HEK293 (cell line): ENCODE results near the gene HOXC5.
A peak's percentile ranks its signal among the peaks of the same experiment; 100 is the strongest.

Experiments
- GLI4 ChIP-seq: fragments of 450-650 bp; formaldehyde crosslinking; IDR thresholded peaks from 2 replicates; pipeline ENCODE4 v1.5.1; 2016; ENCODE audit warnings: missing biosample characterization, missing genetic modification characterization
- GLIS1 ChIP-seq: fragments of 450-650 bp; formaldehyde crosslinking; IDR thresholded peaks from 2 replicates; pipeline ENCODE4 v1.5.1; 2016; ENCODE audit warnings: missing biosample characterization, missing genetic modification characterization
- GLIS2 ChIP-seq: fragments of 450-650 bp; formaldehyde crosslinking; IDR thresholded peaks from 2 replicates; pipeline ENCODE4 v1.5.1; 2016; ENCODE audit warnings: missing biosample characterization, missing genetic modification characterization
- HOXA7 ChIP-seq: sonication (generic); formaldehyde crosslinking; IDR thresholded peaks from 2 replicates; pipeline ENCODE4 v1.8.1; 2022; ENCODE audit warnings: missing genetic modification reagents, borderline replicate concordance
- KLF16 ChIP-seq: fragments of 450-650 bp; formaldehyde crosslinking; IDR thresholded peaks from 2 replicates; pipeline ENCODE4 v1.5.1; 2017; ENCODE audit warnings: missing biosample characterization, missing genetic modification characterization
- KLF8 ChIP-seq: fragments of 450-650 bp; formaldehyde crosslinking; IDR thresholded peaks from 2 replicates; pipeline ENCODE4 v1.5.1; 2016; ENCODE audit warnings: missing biosample characterization, missing genetic modification characterization
- KLF9 ChIP-seq: fragments of 450-650 bp; formaldehyde crosslinking; IDR thresholded peaks from 2 replicates; pipeline ENCODE4 v1.5.1; 2016; ENCODE audit warnings: missing biosample characterization, missing genetic modification characterization, low read depth
- OVOL3 ChIP-seq: fragments of 450-650 bp; formaldehyde crosslinking; IDR thresholded peaks from 2 replicates; pipeline ENCODE4 v1.5.1; 2016; ENCODE audit warnings: missing biosample characterization, missing genetic modification characterization
- RBAK ChIP-seq: fragments of 450-650 bp; formaldehyde crosslinking; IDR thresholded peaks from 2 replicates; pipeline ENCODE4 v1.5.1; 2016; ENCODE audit warnings: missing biosample characterization, missing genetic modification characterization
- SP3 ChIP-seq: fragments of 450-650 bp; formaldehyde crosslinking; IDR thresholded peaks from 2 replicates; pipeline ENCODE4 v1.5.1; 2016; ENCODE audit warnings: missing biosample characterization, missing genetic modification characterization
- SP7 ChIP-seq: fragments of 450-650 bp; formaldehyde crosslinking; IDR thresholded peaks from 2 replicates; pipeline ENCODE4 v1.5.1; 2016; ENCODE audit warnings: missing biosample characterization, missing genetic modification characterization
- WT1 ChIP-seq: fragments of 450-650 bp; formaldehyde crosslinking; IDR thresholded peaks from 2 replicates; pipeline ENCODE4 v1.5.1; 2016; ENCODE audit warnings: missing biosample characterization, missing genetic modification characterization
- ZBTB48 ChIP-seq: fragments of 450-650 bp; formaldehyde crosslinking; IDR thresholded peaks from 2 replicates; pipeline ENCODE4 v1.5.1; 2016; ENCODE audit warnings: missing biosample characterization, missing genetic modification characterization
- ZBTB7A ChIP-seq: fragments of 450-650 bp; formaldehyde crosslinking; IDR thresholded peaks from 2 replicates; pipeline ENCODE4 v1.5.1; 2016; ENCODE audit warnings: low read depth, missing biosample characterization, missing genetic modification characterization
- ZEB2 ChIP-seq: fragments of 450-650 bp; formaldehyde crosslinking; IDR thresholded peaks from 2 replicates; pipeline ENCODE4 v1.5.1; 2016; ENCODE audit warnings: missing biosample characterization, missing genetic modification characterization
- ZNF2 ChIP-seq: fragments of 450-650 bp; formaldehyde crosslinking; IDR thresholded peaks from 2 replicates; pipeline ENCODE4 v1.5.1; 2016; ENCODE audit warnings: missing biosample characterization, missing genetic modification characterization
- ZNF239 ChIP-seq: fragments of 450-650 bp; formaldehyde crosslinking; IDR thresholded peaks from 2 replicates; pipeline ENCODE4 v1.5.1; 2016; ENCODE audit warnings: missing biosample characterization, missing genetic modification characterization
- ZNF311 ChIP-seq: fragments of 450-650 bp; formaldehyde crosslinking; IDR thresholded peaks from 2 replicates; pipeline ENCODE4 v1.5.1; 2017; ENCODE audit warnings: missing biosample characterization, missing genetic modification characterization, borderline replicate concordance
- ZNF341 ChIP-seq: fragments of 450-650 bp; formaldehyde crosslinking; IDR thresholded peaks from 2 replicates; pipeline ENCODE4; 2016; ENCODE audit warnings: low read depth, missing biosample characterization, missing genetic modification characterization
- ZNF350 ChIP-seq: fragments of 450-650 bp; formaldehyde crosslinking; IDR thresholded peaks from 2 replicates; pipeline ENCODE4 v1.5.0; 2017; ENCODE audit warnings: missing biosample characterization, mild to moderate bottlenecking, missing genetic modification characterization
- ZNF416 ChIP-seq: fragments of 450-650 bp; formaldehyde crosslinking; IDR thresholded peaks from 2 replicates; pipeline ENCODE4 v1.5.1; 2016; ENCODE audit warnings: missing biosample characterization, missing genetic modification characterization
- ZNF501 ChIP-seq: fragments of 450-650 bp; formaldehyde crosslinking; IDR thresholded peaks from 2 replicates; pipeline ENCODE4 v1.5.1; 2016; ENCODE audit warnings: missing biosample characterization, missing genetic modification characterization
- ZNF555 ChIP-seq: fragments of 450-650 bp; formaldehyde crosslinking; conservative IDR thresholded peaks from 2 replicates; pipeline ENCODE4 v1.5.1; 2017; ENCODE audit warnings: missing biosample characterization, mild to moderate bottlenecking, missing genetic modification characterization, inconsistent platforms
- ZNF596 ChIP-seq: fragments of 450-650 bp; IDR thresholded peaks from 2 replicates; pipeline ENCODE4 v1.5.0; 2018; ENCODE audit warnings: missing biosample characterization, mild to moderate bottlenecking, missing genetic modification characterization, moderate library complexity
- ZNF600 ChIP-seq: fragments of 450-650 bp; formaldehyde crosslinking; IDR thresholded peaks from 2 replicates; pipeline ENCODE4 v1.5.1; 2016; ENCODE audit warnings: missing biosample characterization, missing genetic modification characterization
- ZNF624 ChIP-seq: fragments of 450-650 bp; formaldehyde crosslinking; IDR thresholded peaks from 2 replicates; pipeline ENCODE4 v1.5.1; 2017; ENCODE audit warnings: missing biosample characterization, missing genetic modification characterization
- ZNF777 ChIP-seq: fragments of 450-650 bp; formaldehyde crosslinking; IDR thresholded peaks from 2 replicates; pipeline ENCODE4 v1.5.1; 2017; ENCODE audit warnings: missing biosample characterization, missing genetic modification characterization, borderline replicate concordance
- ZNF792 ChIP-seq: fragments of 450-650 bp; formaldehyde crosslinking; IDR thresholded peaks from 2 replicates; pipeline ENCODE4 v1.5.1; 2016; ENCODE audit warnings: missing biosample characterization, missing genetic modification characterization
- TF ChIP-seq, protein P1 (sequence below): fragments of 450-650 bp; formaldehyde crosslinking; IDR thresholded peaks from 2 replicates; pipeline ENCODE4 v1.5.1; 2016; ENCODE audit warnings: missing biosample characterization, missing genetic modification characterization
- TF ChIP-seq, protein P2 (sequence below): fragments of 450-650 bp; formaldehyde crosslinking; IDR thresholded peaks from 2 replicates; pipeline ENCODE4 v1.5.1; 2016; ENCODE audit warnings: missing biosample characterization, missing genetic modification characterization
- TF ChIP-seq, protein P3 (sequence below): fragments of 450-650 bp; IDR thresholded peaks from 2 replicates; pipeline ENCODE4 v1.5.1; 2018; ENCODE audit warnings: missing biosample characterization, missing genetic modification characterization
- TF ChIP-seq, protein P4 (sequence below): fragments of 450-650 bp; formaldehyde crosslinking; IDR thresholded peaks from 2 replicates; pipeline ENCODE4 v1.5.1; 2016; ENCODE audit warnings: missing biosample characterization, missing genetic modification characterization

HOXC5 gene

DNA sequence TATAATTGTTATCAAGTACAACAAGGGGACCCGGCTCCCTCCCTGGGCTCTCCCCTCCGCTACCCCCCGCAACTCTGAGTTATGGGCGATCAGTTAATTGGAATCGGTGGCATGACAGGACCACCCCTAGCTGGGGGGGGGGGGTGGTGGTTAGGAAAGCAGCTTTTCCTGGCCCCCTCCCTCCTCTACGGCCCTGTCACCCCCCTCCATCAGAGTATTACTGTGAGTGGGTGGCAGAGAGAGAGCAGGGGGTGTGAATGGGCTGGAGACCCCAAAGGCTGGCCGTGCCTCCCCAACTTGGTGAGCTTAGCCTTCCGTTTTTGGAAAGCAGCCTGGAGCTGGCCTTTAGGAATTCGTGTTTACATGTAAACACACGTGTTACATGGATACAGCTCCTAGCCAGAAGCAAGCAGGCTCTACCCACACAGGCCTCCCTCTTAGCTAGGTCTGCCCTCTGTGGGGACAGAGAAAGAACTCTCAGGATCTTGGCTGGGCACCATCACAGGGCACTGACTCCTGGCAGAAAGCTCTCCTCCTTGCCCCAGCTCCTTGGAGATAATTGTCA, 19.7 kb downstream of the HOXC5 start (continued):
- TF ChIP-seq SP7 (no peak; the same call in 1 of the 2 replicates), ZNF2 (no peak), ZNF777 (no peak), ZNF600 (no peak), ZNF239 (tag by site-specific recombination) (no peak), ZNF624 (tag by site-specific recombination) (no peak), ZNF311 (tag by site-specific recombination) (no peak), SP3 (tag by site-specific recombination) (no peak), ZNF341 (tag by site-specific recombination) (peak; percentile 100), GLIS2 (tag by site-specific recombination) (peak; percentile 95), HOXA7 (no peak), ZNF350 (tag by site-specific recombination) (no peak), ZNF792 (tag by site-specific recombination) (no peak), KLF16 (tag by site-specific recombination) (no peak), ZNF555 (no peak), ZBTB48 (tag by site-specific recombination) (peak; percentile 28; the same call in 1 of the 2 replicates), ZNF501 (peak; percentile 17; the same call in 1 of the 2 replicates), GLI4 (no peak), ZEB2 (tag by site-specific recombination) (0 out of 2 replicates have a peak, but pooled peaks have one; percentile 80), ZNF416 (tag by site-specific recombination) (no peak), ZNF596 (0 out of 2 replicates have a peak, but pooled peaks have one; percentile 4), OVOL3 (tag by site-specific recombination) (no peak), KLF9 (tag by site-specific recombination) (no peak), GLIS1 (peak; percentile 99), KLF8 (no peak), WT1 (tag by site-specific recombination) (peak; percentile 3), RBAK (tag by site-specific recombination) (no peak), ZBTB7A (0 out of 2 replicates have a peak, but pooled peaks have one; percentile 40)
- TF ChIP-seq, protein P1, sequence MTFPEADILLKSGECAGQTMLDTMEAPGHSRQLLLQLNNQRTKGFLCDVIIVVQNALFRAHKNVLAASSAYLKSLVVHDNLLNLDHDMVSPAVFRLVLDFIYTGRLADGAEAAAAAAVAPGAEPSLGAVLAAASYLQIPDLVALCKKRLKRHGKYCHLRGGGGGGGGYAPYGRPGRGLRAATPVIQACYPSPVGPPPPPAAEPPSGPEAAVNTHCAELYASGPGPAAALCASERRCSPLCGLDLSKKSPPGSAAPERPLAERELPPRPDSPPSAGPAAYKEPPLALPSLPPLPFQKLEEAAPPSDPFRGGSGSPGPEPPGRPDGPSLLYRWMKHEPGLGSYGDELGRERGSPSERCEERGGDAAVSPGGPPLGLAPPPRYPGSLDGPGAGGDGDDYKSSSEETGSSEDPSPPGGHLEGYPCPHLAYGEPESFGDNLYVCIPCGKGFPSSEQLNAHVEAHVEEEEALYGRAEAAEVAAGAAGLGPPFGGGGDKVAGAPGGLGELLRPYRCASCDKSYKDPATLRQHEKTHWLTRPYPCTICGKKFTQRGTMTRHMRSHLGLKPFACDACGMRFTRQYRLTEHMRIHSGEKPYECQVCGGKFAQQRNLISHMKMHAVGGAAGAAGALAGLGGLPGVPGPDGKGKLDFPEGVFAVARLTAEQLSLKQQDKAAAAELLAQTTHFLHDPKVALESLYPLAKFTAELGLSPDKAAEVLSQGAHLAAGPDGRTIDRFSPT (tag by site-specific recombination): peak; percentile 46; the same call in 1 of the 2 replicates
- TF ChIP-seq, protein P2, sequence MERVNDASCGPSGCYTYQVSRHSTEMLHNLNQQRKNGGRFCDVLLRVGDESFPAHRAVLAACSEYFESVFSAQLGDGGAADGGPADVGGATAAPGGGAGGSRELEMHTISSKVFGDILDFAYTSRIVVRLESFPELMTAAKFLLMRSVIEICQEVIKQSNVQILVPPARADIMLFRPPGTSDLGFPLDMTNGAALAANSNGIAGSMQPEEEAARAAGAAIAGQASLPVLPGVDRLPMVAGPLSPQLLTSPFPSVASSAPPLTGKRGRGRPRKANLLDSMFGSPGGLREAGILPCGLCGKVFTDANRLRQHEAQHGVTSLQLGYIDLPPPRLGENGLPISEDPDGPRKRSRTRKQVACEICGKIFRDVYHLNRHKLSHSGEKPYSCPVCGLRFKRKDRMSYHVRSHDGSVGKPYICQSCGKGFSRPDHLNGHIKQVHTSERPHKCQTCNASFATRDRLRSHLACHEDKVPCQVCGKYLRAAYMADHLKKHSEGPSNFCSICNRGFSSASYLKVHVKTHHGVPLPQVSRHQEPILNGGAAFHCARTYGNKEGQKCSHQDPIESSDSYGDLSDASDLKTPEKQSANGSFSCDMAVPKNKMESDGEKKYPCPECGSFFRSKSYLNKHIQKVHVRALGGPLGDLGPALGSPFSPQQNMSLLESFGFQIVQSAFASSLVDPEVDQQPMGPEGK (tag by site-specific recombination): peak; percentile 70
- TF ChIP-seq, protein P3, sequence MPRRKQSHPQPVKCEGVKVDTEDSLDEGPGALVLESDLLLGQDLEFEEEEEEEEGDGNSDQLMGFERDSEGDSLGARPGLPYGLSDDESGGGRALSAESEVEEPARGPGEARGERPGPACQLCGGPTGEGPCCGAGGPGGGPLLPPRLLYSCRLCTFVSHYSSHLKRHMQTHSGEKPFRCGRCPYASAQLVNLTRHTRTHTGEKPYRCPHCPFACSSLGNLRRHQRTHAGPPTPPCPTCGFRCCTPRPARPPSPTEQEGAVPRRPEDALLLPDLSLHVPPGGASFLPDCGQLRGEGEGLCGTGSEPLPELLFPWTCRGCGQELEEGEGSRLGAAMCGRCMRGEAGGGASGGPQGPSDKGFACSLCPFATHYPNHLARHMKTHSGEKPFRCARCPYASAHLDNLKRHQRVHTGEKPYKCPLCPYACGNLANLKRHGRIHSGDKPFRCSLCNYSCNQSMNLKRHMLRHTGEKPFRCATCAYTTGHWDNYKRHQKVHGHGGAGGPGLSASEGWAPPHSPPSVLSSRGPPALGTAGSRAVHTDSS: 0 out of 2 replicates have a peak, but pooled peaks have one; percentile 29
- TF ChIP-seq, protein P4, sequence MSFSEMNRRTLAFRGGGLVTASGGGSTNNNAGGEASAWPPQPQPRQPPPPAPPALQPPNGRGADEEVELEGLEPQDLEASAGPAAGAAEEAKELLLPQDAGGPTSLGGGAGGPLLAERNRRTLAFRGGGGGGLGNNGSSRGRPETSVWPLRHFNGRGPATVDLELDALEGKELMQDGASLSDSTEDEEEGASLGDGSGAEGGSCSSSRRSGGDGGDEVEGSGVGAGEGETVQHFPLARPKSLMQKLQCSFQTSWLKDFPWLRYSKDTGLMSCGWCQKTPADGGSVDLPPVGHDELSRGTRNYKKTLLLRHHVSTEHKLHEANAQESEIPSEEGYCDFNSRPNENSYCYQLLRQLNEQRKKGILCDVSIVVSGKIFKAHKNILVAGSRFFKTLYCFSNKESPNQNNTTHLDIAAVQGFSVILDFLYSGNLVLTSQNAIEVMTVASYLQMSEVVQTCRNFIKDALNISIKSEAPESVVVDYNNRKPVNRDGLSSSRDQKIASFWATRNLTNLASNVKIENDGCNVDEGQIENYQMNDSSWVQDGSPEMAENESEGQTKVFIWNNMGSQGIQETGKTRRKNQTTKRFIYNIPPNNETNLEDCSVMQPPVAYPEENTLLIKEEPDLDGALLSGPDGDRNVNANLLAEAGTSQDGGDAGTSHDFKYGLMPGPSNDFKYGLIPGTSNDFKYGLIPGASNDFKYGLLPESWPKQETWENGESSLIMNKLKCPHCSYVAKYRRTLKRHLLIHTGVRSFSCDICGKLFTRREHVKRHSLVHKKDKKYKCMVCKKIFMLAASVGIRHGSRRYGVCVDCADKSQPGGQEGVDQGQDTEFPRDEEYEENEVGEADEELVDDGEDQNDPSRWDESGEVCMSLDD (tag by site-specific recombination): peak; percentile 39; the same call in 1 of the 2 replicates
